HS-5 (cell line): ENCODE measurements around the gene EXOC3L2.

Experiments used
- DNase-seq: peaks from one replicate; pipeline ENCODE4 v3.0.0-alpha.2; 2012; ENCODE audit warnings: low read depth

EXOC3L2 gene

GRCh38 chr19:45218911-45219743 is 26.1 kb downstream of the EXOC3L2 start:
- no peak for DNase-seq

- no peak for DNase-seq
Observed at GRCh38 chr19:45218426-45218825, 26.8 kb downstream of the EXOC3L2 start.

- DNase-seq = no peak
Observed at GRCh38 chr19:45217957-45218334, 27.3 kb downstream of the EXOC3L2 start.

- no peak for DNase-seq
Observed at GRCh38 chr19:45217193-45217956, 27.8 kb downstream of the EXOC3L2 start.

GRCh38 chr19:45216667-45217066 is 28.5 kb downstream of the EXOC3L2 start:
- DNase-seq = no peak

- DNase-seq = no peak
Observed at GRCh38 chr19:45215391-45216191, 29.6 kb downstream of the EXOC3L2 start.

- DNase-seq = no peak
Observed at GRCh38 chr19:45213031-45213430, 32.2 kb downstream of the EXOC3L2 start.

GRCh38 chr19:45211751-45212381 is 33.3 kb downstream of the EXOC3L2 start:
- no peak for DNase-seq

- DNase-seq = no peak
Observed at GRCh38 chr19:45206328-45206727, 38.9 kb downstream of the EXOC3L2 start.

- no peak for DNase-seq
Observed at GRCh38 chr19:45205810-45206209, 39.4 kb downstream of the EXOC3L2 start.

- DNase-seq = no peak
Observed at GRCh38 chr19:45202637-45203036, 42.6 kb downstream of the EXOC3L2 start.

- no peak for DNase-seq
Observed at GRCh38 chr19:45200568-45200967, 44.6 kb downstream of the EXOC3L2 start.

GRCh38 chr19:45195764-45196163 is 49.4 kb downstream of the EXOC3L2 start:
- DNase-seq = no peak

GRCh38 chr19:45191375-45191774 is 53.8 kb downstream of the EXOC3L2 start:
- no peak for DNase-seq

GRCh38 chr19:45189971-45190370 is 55.2 kb downstream of the EXOC3L2 start:
- no peak for DNase-seq

GRCh38 chr19:45187421-45188100 is 57.6 kb downstream of the EXOC3L2 start:
- no peak for DNase-seq

- DNase-seq = no peak
Observed at GRCh38 chr19:45186509-45187334, 58.5 kb downstream of the EXOC3L2 start.

- no peak for DNase-seq
Observed at GRCh38 chr19:45184115-45184514, 61.1 kb downstream of the EXOC3L2 start.

GRCh38 chr19:45182758-45183157 is 62.4 kb downstream of the EXOC3L2 start:
- DNase-seq = no peak

GRCh38 chr19:45180936-45181335 is 64.3 kb downstream of the EXOC3L2 start:
- DNase-seq = no peak
